ENCODE measurements around the gene CD27.
A peak's percentile ranks its signal among the peaks of the same experiment; 100 is the strongest.
"Not testable (repeated sequence)": the region's sequence is repeated elsewhere in the genome, so short reads cannot be mapped to it uniquely, and the experiment has no call there.

CD27 gene

DNA sequence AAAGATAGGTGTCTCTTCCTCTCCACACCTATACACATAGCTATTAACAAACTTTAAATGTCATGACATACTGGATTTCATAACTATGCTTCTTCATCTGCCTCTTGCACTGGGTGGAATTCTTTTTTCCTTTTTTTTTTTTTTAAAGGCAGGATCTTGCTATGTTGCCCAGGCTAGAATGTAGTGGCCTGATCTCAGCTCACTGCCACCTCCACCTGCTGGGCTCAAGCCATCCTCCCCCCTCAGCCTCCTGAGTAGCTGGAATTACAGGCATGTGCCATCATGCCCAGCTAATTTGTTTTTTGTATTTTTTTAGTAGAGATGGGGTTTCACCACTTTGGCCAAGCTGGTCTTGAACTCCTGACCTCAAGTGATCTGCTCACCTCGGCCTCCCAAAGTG, 43.5 kb downstream of the CD27 start:
- DNase-seq (ENCODE audit: low read depth), result no peak

DNA sequence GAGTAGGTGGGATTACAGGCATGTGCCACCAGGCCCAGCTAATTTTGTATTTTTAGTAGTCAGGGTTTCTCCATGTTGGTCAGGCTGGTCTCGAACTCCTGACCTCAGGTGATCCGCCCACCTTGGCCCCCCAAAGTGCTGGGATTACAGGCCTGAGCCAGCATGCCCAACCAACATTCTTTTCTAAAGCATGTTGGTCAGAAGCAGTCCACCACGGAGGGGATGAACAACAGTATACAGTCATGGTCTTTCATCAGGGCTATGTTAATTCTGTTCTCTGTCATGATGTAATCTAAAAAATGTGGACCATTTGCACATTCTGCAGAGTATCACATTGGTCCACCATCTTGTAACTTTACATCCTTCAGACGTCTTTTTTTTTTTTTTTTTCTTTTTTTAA, 44.7 kb downstream of the CD27 start:
- no peak for DNase-seq (ENCODE audit: low read depth)

DNA sequence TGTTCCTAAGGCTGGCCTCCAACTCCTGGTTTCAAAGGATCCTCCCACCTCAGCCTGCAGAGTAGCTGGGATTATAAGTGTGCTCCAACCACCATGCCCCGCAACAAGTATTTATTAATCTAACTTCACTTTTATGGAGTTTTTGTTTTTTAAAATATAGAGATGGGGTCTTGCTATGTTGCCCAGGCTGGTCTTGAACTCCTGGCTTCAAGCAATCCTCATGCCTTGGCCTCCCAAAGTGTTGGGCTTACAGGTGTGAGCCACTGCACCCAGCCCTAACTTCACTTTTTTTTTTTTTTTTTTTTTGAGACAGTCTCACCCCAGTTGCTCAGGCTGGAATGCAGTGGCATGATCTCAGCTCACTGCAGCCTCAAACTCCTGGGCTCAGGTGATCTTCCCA, 45.9 kb downstream of the CD27 start:
- DNase-seq (ENCODE audit: low read depth), result not testable (repeated sequence)

GRCh38 chr12:6492838-6493496, 48.2 kb downstream of the CD27 start, which contains the start of gene MRPL51:
MRPL51 (minus strand) TSS chr12:6493262; CDS start chr12:6493136, 126 bp downstream.
- peak; percentile 95 for DNase-seq (ENCODE audit: low read depth)

- DNase-seq (ENCODE audit: low read depth), result peak; percentile 84
Measured at GRCh38 chr12:6493497-6494257, 48.9 kb downstream of the CD27 start, which contains the start of gene NCAPD2. NCAPD2 (plus strand) TSS chr12:6494102; CDS start chr12:6495099, 997 bp downstream.

DNA sequence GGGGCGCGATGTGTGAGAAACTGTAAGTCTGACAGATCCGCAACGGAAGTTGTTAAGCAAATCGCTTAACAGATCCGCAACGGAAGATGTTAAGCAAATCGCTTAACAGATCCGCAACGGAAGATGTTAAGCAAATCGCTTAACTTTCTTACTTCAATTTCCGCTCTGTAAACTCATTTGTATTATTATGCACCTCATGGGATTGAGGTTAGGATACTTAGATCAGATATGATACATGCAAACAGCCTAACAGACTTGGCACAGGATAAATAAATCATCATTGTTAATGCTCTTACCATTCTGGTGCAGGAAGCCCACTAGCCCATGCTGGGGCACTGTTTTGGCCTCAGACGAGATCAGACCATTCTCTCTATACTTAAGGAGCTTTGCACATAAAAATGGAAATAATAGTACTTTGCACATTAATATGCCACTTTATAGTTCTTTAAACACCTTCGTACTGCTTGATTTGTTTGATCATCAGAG, 49.5 kb downstream of the CD27 start:
- no peak for DNase-seq (ENCODE audit: low read depth)

DNA sequence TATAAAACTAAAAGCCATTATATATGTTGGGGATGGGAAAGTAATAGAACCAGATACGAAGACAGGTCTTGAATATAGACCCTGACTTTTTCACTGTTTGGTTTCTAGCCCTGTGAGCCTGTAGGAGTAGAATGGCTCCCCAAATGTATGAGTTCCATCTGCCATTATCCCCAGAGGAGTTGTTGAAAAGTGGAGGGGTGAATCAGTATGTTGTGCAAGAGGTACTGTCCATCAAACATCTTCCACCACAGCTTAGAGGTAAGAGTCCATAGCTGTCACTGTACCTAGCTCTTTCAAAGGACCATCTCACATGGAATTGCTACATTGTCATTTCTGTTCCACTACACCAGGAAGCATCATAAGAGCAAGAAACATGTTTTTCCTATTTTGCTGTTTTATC, 50.2 kb downstream of the CD27 start:
- no peak for DNase-seq (ENCODE audit: low read depth)

DNA sequence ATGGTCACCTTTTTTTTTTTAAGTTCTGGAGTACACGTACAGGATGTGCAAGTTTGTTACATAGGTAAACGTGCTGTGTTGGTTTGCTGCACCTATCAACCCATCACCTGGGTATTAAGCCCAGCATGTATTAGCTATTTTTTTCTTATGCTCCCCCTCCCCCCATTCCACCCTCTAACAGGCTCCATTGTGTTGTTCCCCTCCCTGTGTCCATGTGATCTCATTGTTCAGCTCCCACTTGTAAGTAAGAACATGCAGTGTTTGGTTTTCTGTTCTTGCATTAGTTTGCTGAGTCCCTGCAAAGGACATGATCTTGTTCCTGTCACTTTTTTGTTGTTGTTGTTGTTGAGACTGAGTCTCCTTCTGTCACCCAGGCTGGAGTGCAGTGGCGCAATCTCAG, 52.5 kb downstream of the CD27 start:
- DNase-seq (ENCODE audit: low read depth), result not testable (repeated sequence)

DNA sequence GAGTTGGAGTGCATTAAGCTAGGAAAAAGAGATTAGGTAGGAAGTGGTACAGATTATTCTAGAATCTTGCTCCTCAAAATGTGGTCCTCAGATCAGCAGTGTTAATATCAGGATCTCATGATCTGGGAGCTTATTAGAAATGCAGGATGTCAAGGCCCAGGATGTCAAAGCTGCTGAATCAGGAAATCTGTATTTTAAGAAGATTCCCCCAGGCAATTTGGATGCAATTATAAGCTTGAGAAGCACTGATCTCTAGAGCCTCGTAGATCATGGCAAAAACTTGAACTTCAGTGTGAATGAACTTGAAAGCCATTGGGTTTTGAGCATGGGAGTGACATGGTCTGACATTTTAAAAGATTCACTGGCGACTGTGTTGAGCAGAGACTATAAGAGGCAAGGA, 55.7 kb downstream of the CD27 start:
- no peak for DNase-seq (ENCODE audit: low read depth)

All from stimulated activated CD8-positive, alpha-beta memory T cell treated with anti-CD3 and anti-CD28 coated beads, Interleukin-7, amount 100 ng/mL, for 24 hours (primary cell).